ENCODE data around the gene PDIA5.
"Not testable (repeated sequence)": the region's sequence is repeated elsewhere in the genome, so short reads cannot be mapped to it uniquely, and the experiment has no call there.

The PDIA5 gene

GRCh38 chr3:123093696-123094095, 26.9 kb downstream of the PDIA5 start:
- DNase-seq (ENCODE audit: low spot score), result no peak

DNA sequence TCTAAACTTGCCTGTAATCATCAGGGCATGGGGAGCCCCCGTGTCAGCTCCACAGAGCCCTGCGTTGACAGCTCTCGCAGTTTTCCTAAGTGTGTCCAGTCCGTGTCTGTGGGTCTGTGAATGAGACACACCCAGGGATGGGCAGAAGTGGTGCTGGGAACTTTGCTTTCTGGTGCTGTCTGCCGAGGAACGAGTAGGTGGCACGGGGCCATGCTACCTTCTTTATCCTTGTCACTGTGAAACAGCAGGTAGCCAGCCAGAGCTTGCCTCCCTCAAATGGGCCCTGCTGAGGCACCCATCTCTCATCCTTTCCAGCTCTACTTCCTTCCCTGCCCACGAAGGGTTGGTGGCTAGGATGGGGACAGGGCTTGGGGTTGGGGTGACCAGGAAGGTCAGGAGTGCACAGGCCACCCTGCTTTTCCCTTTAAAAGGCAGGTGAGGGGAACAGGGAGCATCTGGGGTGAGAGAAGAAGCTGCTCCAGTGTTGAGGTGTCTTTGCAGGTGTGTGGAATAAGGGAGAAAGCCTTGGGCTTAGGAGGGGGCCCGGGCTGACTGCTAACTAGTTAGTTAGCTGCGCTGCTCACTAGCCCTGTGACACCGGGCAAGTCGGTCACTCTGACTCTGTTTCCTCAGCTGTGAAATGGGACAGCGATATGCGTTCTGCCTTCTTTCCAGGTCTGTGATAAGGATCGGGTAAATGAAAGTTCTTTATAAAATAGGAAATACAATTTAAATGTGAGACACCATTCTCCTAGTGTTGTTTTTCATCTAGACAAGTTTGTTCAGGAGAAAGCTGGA, 27.9 kb downstream of the PDIA5 start:
- DNase-seq (ENCODE audit: low spot score), result no peak

DNA sequence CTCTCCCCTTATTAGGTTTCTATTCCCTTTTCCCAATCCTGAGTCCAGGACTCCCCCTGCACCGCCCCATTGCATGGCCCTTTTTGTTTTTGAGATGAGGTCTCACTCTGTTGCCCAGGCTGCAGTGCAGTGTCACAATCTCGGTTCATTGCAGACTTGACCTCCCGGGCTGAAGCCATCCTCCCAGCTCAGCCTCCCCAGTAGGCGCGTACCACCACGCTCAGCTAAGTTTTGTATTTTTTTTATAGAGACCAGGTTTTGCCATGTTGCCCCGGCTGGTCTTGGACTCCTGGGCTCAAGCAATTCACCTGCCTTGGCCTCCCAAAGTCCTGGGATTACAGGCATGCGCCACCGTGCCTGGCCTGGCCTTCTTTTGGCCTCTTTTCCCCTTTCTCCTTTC, 29.3 kb downstream of the PDIA5 start:
- DNase-seq (ENCODE audit: low spot score), result no peak

DNA sequence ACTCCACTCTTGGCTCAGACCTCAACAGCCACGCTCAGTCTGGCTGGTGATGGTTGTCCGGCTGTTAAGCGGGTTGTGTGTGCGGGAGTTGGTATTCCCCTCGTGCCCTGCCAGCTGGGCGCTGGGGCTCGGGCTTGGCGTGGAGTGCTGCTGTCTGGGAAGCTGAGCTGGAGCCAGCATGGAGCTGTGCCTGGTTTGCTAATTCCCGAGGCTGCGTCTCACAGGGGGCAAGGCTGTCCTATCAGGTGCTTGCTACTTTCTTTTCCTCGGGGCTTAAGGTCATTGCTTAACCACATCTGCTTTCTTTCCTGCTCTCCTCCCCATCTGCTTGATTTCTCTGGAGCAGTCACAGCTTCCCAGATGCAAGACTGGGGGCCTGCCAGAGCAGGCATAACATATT, 29.9 kb downstream of the PDIA5 start:
- peak; percentile 64 for DNase-seq (ENCODE audit: low spot score)

DNA sequence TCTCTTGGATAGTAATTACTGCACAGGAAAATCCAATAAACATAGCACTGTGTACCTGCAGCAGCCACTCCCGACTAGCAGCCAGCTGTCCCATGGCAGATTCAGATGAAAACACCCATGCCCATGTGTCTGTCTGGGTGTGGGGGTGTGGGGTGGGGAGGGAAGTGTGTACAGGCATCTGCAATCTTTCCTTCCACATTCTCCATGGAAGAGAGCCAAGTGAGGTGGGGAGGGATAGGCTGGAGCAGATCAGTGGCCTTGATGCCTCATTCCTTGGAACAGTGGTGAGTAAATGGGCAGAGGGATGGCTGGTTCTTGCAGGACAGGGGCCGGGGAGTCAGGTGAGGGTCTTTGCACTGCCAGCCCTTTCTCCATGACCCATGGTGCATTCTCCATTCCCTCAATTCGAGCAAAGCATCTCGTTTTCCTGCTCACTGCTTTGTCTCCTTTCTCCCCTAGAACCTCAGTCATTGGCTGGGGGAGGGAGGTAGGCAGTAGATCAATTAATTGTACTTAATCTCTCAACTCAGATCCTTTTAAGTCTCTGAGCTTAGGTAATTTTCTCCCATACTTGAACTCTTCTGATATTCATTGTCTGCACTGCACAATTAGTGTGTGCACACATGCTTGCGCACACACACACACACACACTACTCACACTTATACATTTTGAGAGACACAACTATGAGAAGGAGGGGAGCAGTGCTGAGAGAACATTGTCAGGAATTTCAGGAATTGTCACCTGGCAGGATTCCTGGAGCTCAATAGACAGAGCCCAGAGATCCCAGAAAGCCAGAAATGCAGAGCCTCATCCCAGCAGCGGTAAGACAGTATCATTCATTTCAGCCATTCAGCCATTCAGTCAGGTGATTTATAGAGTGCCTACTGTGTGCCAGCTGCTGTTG, 31.9 kb downstream of the PDIA5 start:
- DNase-seq (ENCODE audit: low spot score), result no peak

DNA sequence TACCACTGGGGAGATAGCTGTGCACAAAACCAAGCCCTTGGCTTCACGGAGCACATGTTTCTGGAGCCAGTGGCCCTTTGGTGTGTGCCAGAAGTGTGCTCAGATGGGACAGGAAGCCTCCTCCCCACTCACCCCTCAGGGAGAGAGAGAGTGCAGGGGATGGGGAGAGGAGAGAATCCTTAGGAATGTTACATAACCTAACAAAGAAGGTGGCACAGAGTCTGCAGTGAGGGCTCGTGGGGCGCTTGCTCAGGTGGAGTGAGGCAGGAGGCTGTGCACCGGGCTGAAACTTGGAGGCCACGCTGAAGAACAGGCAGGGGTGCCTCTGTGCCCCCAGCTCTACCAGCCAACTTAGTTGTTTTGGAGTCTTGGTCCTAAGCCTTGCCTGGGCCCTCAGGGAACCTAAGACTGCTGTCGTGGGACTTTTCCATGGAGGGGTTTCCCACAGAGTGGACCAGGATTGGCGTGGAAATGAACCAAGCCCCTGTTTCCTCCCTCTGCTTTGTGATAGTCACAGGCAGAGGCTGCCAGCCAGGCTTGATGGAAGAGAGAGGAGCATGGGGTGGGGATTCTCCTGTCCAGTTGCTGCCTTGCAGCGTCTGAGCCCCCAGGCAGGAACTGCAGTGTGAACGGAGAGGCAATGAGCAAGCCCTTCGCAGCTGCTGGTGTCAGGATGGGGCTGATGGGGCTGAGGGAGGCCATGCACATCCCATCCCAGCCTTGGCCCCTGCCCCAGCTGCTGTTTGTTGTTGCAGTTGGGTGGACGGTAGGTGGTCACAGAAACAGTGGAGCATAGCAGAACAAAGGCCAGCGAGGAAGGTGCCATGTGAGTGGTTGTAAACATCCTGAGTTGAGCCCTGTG, 32.7 kb downstream of the PDIA5 start:
- no peak for DNase-seq (ENCODE audit: low spot score)

- DNase-seq (ENCODE audit: low spot score), result no peak
Observed at GRCh38 chr3:123100193-123100776, 33.5 kb downstream of the PDIA5 start.

DNA sequence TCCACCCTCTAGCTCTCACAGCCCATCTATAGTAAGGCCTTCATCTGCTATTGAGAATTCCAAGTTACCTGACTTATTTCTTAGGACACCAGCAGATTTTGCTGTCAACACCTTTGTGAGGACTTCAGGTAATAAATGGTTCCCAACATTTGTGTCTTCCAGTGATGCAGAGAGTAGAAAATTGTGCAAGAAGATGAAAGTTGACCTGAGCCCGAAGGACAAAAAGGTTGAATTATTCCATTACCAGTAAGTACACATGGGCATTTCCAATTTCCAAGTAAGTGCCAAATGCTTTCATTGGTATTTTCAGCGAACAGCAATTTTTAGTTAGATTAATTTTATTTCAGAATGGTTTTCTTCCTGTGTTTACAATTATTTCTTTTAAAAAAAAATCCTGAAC, 35.4 kb downstream of the PDIA5 start:
- no peak for DNase-seq (ENCODE audit: low spot score)

DNA sequence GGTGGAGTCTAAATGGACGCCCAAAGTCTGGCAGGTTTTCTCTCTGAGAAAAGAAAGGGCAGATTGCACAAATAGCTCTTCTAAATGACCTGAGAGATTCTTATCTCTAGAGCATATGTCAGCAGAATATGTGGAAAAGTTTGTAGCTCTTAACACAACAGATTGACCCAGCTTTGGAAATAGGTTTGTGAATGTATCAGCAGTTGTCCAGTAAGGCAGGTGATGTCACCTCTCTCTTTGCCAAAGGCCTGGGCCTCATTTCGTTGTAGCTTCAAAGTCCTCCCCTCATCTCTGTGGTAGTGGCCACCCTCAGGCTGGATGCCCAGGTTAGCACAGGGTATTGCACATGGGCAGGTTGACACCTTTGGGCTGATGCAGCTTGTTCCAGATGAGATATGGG, 36.0 kb downstream of the PDIA5 start:
- no peak for DNase-seq (ENCODE audit: low spot score)

DNA sequence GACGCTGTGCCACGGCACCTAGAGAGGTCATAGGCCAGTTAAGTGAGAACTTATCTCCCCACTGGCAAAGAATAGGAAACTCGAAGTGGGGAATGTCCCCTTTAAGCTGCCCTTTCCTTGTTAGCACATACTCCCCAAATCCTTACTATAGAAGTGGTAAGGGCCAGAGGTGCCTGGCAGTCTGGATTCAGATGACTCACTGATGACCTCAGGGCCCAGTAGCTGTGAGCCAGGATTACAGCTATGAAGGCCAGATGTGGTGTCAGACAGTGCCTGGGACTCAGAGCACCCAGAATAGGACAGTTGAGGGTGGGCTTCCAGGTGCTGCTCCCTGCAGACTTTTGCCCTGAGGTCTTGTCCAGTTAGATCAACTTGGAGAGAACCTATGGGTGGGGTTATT, 37.7 kb downstream of the PDIA5 start:
- no peak for DNase-seq (ENCODE audit: low spot score)

DNA sequence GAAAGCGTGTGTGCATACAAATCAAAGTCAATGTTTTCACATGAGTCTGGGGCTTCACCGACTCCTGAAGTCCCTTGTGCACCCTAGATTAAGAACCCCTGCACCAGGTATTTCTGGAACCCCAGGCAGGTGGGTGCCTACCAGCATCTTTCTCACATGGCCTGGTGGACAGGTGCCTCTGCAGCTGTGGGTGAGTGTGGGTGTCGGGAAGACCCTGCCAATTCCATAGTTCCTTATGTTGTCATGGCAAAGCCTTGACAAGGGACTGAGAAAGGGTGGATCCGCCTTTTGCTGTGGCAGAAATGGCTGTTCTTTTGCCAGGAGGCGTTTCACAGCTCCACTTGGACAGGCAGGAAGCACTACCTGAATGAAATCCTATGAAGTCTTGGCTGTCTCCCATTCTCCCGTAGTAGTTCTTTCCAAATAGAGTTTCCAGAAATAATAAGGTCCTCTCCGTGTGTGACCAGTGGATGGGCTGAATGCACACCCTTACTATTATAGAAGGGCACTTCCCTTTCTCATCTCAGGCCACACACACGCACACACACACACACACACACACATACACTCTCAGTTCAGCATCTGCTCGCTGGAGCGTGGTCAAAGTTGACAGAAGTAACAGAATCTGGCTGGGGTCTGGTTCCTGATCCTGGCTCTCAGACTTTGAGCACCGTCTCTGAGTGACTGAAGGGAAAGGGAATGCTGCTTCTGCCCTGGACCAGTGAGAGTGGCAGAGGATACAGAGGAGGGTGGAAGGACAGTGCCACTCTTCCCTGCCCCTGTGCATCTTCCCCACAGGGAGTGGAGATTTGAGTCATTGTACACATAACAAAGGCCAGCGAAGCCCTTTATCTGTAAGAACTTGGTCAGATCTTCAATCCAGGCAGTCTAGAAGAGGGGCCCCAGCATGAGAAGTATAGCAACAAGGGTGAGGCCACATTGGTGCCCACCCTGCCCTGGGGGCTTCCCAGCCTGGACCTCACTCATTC, 38.7 kb downstream of the PDIA5 start:
- no peak for DNase-seq (ENCODE audit: low spot score)

DNA sequence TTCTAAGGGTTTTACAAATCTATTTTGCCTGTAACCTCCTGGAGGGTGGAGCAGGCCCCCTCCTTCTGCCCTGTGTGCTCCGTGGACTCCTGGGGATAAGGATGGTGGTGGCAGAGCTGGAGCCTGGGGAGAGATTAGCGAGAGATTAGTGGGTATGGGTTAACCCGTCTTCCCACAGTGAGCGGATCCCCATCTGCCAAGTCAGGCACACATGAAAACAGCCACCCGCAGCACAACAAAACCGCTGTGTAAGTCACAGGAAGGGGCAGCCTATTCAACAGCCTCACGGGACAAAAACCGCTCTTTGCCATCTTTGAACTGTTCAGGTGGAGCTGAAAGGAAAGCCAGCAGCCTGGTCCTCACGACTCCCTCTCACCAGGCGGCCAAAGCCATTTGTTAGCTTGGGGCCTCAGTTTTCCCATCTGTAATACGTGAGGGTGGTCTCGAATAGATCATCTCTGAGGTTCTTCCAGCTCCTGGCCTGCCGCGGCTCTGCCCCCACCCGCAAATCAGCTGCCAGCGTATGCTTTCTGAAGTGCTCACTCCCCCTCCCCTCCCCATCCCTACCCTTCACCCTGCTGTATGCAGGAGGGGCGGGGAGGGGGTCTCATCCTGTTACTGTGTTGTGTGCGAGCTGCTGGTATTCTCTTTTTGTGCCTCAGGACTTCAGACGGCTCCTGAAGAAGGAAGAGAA, 43.6 kb downstream of the PDIA5 start:
- no peak for DNase-seq (ENCODE audit: low spot score)

DNA sequence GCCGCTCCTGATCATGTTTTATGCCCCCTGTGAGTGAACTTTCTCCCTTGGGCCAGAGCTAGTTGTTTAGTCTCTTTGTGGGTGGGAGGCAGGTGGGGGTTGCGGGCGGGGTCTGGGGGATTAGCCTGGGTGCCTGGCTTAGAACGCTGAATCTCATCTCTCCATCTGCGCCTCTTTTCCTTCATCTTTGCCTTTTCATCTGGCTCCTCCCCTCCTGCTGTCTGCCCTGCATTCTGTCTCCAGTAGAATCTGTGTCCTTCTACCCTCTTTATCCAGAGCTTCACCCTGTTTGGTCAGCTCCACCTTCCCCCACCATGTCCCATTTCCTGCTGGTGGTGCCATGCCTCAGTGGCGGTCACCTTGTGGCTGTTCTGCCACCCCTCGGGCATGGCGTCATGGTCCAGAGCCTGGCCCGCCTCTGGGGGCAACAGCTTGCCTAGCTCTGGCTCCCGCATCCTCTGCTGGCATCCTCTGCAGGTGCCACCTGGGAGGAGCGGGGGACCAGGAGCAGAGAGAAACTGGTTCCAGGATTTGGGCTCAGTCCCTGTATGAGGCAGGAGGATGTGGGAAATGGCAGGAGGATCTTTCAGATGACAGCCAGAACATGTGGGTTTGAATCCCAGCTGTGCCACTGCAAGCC, 44.3 kb downstream of the PDIA5 start:
- DNase-seq (ENCODE audit: low spot score), result no peak

DNA sequence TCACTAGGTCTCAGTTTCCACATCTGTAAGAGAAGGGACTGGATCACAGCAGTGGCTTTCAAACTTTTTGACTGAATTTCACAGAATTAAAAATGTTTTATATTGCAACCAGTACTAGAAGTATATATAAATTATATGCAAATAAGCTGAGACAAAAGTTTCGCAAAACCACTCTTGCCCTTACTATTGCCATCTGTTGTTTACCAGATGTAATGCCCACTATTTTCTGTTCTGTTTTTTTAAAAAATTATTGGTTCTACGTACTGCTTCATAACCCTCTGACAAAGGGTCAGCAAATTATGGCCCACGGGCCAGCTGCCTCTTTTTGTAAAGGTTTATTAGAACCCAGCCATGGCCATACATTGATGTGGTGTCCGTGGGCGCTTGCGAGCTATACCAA, 44.8 kb downstream of the PDIA5 start:
- no peak for DNase-seq (ENCODE audit: low spot score)

DNA sequence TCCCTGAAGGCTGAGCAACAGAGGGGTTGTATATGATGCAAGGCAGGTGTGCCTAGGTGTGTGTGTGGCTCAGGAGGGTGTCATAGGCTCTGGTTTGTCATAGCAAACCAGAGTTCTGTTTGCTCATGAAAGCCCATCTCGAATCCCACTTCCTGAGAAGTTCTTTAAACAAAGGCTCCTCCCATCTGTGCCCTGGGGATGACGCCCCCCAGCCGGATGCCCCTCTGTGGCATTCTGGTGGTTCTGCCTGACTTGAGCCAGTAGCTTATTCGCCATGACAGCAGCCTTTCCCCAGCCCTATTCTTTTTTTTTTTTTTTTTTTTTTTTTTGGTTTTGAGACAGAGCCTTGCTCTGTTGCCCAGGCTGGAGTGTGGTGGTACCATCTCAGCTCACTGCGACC, 45.4 kb downstream of the PDIA5 start:
- no peak for DNase-seq (ENCODE audit: low spot score)

DNA sequence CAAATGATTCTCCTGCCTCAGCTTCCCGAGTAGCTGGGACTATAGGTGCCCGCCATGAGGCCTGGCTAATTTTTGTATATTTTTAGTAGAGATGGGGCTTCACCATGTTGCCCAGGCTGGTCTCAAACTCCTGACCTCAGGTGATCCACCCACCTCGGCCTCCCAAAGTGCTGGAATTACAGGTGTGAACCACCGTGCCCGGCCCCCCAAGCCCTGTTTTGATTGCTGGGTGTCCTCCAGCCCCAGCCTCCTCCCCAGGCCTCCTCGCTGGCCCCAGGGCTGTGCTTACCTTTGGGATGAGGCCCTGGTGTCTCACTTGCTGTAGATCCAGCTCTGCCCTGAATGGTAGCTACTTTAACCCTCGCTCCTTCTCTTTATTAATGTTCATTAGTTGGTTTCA, 45.8 kb downstream of the PDIA5 start:
- not testable (repeated sequence) for DNase-seq (ENCODE audit: low spot score)

DNA sequence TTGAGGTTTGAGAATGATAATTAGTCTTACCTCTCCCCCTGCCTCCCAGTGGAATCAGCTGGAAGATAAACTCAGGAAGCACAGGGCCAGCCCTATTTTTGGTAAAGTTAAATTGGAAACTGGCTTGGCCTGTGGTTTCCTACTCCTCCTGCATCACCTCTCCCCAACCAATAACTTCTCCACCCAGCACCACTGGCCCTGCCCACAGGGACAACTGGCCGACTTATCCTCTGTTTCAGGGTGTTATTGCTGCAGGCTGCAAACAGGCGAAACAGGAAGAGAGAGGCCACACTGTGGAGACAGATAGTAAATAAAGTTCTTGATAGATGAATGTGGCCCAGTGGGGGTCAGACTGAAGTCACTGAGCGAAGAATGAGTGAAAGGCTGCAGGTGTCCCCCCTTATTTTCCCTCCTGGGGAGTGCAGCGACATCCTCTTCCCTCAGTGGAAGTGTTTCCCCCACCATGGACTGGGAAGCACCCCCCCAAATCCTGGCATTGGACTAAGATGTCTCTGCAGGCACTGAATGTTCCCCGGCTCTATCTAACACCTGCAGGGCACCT, 47.1 kb downstream of the PDIA5 start:
- DNase-seq (ENCODE audit: low spot score), result no peak

GRCh38 chr3:123116116-123116515, 49.3 kb downstream of the PDIA5 start:
- no peak for DNase-seq (ENCODE audit: low spot score)

- no peak for DNase-seq (ENCODE audit: low spot score)
Observed at GRCh38 chr3:123119388-123119787, 52.6 kb downstream of the PDIA5 start.

All from putamen (tissue), 1 donor.